ENCODE data around the gene CDC42BPB. TPM values are rescaled to one million over a fixed set of nuclear protein-coding genes. Genes with fewer than 3 reads are reported as not detected.
A peak's percentile ranks its signal among the peaks of the same experiment; 100 is the strongest.

CDC42BPB gene
- total RNA-seq, 6 experiments from 2014 or later = 73.7 to 85.1 (median 79.9) TPM

DNA sequence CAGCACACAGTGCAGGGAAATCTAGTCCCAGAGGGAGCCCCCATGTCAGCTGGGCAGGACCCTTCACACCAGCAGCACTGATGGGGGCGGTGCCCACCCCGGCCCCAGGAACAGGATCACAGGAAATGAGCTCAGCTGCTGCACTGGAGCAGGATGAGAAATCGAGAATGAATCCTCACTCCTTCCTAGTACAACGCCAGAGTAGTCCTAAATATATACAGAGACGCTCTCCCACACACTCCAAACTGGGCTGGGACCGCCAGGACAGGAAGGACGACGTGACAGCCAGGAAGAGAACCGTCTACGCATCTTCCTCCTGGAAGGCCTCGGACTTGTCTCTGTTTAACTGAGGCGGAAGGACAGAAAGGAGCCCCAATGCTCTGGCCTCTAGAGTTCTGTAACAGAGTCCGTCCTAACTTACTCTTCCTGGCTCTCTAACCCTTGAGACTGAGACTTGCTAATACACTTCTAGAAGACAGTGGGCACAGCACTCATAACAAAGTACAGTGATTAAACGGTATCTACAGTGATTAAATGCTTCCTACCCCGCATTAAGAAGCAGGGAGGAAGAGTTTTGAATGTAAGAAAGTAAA is 33.4 kb downstream of the CDC42BPB start:
- TF ChIP-seq, protein P1, sequence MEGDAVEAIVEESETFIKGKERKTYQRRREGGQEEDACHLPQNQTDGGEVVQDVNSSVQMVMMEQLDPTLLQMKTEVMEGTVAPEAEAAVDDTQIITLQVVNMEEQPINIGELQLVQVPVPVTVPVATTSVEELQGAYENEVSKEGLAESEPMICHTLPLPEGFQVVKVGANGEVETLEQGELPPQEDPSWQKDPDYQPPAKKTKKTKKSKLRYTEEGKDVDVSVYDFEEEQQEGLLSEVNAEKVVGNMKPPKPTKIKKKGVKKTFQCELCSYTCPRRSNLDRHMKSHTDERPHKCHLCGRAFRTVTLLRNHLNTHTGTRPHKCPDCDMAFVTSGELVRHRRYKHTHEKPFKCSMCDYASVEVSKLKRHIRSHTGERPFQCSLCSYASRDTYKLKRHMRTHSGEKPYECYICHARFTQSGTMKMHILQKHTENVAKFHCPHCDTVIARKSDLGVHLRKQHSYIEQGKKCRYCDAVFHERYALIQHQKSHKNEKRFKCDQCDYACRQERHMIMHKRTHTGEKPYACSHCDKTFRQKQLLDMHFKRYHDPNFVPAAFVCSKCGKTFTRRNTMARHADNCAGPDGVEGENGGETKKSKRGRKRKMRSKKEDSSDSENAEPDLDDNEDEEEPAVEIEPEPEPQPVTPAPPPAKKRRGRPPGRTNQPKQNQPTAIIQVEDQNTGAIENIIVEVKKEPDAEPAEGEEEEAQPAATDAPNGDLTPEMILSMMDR (IDR thresholded peaks at IDR 0.05) = no peak
- H3K9me3 Mint-ChIP-seq = no peaks in the 10 kb centered on the region
- peaks cover 53% of the 10 kb centered on the region for H3K4me1 Mint-ChIP-seq (ENCODE audit: low read depth)
- peak; percentile 40 for DNase-seq
- peaks cover 2% of the 10 kb centered on the region for H3K27me3 Mint-ChIP-seq (ENCODE audit: insufficient read depth)
- peak overlapping the region; percentile 98 for H3K27ac Mint-ChIP-seq
- peaks cover 4% of the 10 kb centered on the region; the same call in 1 of the 2 replicates for H3K36me3 Mint-ChIP-seq (ENCODE audit: low read depth)
- peak overlapping the region; percentile 83 for H3K4me3 Mint-ChIP-seq

DNA sequence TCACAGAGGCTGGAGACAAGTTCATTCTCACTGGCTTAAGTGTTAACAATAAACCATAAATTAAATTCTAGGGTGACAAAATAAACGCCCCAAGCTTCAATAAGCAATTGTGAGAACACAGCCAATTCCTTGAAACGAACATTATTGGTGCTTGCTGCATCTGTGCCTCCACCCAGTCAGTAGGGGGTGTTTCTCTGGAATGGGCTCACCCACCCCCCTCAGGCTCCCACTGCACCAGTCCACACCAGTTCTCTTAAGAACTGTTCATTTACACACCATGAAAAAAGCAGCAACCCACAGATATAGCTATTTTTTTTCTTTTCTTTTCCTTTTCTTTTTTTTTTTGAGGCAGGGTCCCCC is 34.7 kb downstream of the CDC42BPB start:
- H3K36me3 Mint-ChIP-seq (ENCODE audit: low read depth) = peaks cover 12% of the 10 kb centered on the region
- H3K4me3 Mint-ChIP-seq = peak overlapping the region; percentile 69
- peaks cover 62% of the 10 kb centered on the region for H3K4me1 Mint-ChIP-seq (ENCODE audit: low read depth)
- TF ChIP-seq, protein P1 (IDR thresholded peaks at IDR 0.05) = peak; percentile 39
- no peak for DNase-seq
- H3K9me3 Mint-ChIP-seq = no peaks in the 10 kb centered on the region
- peak overlapping the region; percentile 82 for H3K27ac Mint-ChIP-seq
- peaks cover 2% of the 10 kb centered on the region for H3K27me3 Mint-ChIP-seq (ENCODE audit: insufficient read depth)

DNA sequence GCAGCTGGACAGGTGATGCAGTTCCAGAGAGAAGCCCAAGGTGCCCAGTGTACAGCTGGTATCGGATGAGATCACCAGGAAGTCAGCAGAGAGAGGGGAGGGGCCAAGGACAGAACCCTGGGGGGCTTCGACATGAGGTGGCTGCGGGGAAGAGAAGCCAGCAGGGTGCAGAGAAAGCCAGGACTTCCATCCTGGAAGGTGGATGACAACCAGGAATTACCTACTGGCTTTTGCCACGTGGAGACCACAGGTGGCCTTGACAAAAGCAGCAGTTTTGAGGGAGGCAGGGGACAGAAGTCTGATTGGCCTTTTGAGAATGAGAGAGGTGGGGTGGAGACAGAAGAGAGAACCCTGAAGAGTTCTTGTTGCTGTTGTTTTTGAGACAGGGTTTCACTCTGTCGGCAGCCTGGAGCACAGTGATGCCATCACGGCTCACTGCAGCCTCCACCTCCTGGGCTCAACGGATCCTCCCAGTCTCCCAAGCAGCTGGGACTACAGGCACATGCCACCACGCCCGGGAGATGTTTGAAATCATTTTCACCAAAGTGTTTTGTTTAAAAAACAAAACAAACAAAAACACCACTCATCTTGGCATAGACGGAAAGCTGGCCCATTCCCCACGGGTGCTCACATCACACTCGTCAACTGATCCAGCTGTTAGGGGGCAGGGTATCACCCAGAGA is 35.2 kb downstream of the CDC42BPB start:
- Mint-ChIP-seq H3K27ac (peak overlapping the region; percentile 82), H3K4me3 (peak overlapping the region; percentile 69), H3K36me3 (ENCODE audit: low read depth) (peaks cover 12% of the 10 kb centered on the region), H3K4me1 (ENCODE audit: low read depth) (peaks cover 62% of the 10 kb centered on the region), H3K27me3 (ENCODE audit: insufficient read depth) (peaks cover 2% of the 10 kb centered on the region), H3K9me3 (no peaks in the 10 kb centered on the region)
- DNase-seq = peak; percentile 17
- TF ChIP-seq, protein P1 (IDR thresholded peaks at IDR 0.05) = no peak

DNA sequence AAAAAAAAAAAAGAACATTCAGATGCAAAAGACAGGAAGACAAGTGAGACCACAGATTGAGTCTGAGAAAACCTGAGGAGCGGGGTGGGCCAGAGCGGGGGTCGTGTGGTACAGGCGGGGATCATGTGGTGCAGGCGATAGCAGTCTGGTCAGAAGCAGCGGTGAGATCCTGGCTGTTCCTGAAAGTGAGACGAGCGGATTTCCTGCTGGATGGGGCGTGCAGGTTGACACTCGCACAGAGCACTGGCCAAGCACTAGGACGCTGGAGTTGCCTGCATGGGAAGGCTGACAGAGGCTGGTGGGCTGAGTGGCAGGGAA is 35.7 kb downstream of the CDC42BPB start:
- H3K9me3 Mint-ChIP-seq = no peaks in the 10 kb centered on the region
- peak overlapping the region; percentile 69 for H3K4me3 Mint-ChIP-seq
- DNase-seq = no peak
- TF ChIP-seq, protein P1 (IDR thresholded peaks at IDR 0.05) = no peak
- peaks cover 2% of the 10 kb centered on the region for H3K27me3 Mint-ChIP-seq (ENCODE audit: insufficient read depth)
- H3K27ac Mint-ChIP-seq = peak overlapping the region; percentile 82
- H3K36me3 Mint-ChIP-seq (ENCODE audit: low read depth) = peaks cover 12% of the 10 kb centered on the region
- H3K4me1 Mint-ChIP-seq (ENCODE audit: low read depth) = peaks cover 59% of the 10 kb centered on the region

DNA sequence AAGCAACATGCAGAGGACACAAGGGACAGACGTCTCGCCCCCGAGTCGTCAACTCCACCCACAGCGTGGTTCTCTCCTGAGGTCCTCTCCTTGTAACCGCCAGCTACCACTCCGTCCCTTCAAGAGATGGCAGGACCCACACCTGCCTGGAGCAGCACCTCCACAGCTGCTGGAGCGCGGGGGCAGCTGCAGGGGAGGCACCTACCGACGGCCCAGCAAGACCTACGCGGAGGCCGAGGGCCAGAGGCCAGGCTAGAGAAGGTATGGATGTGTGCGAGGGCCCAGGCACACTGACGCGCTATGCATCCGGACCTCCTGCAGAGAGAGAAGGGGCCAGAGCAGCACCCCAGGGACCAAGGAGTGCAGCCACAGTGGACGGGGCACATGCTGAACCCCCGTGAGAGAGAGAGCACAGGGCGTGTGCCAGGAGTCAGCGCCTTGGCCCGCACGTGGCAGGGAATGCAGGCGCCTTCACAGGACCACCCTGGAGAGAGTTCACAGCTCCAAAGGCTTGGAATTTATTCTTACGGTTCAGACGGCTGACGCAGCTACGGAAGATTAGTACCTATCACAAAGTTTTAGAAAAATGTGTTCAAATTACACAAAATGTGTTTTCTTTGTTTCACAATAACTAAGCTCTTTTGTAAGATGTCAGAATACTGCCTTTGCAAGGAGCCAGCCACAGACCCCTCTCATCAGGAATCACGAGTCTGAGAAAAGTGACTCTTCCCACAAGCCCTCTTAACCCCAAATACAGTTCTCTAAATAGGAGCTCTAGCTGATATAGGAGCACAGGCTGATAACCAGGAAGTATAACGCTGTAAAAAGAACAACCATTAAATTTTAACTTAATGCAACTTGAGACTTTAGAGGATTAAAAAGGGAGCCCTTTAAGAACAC is 36.8 kb downstream of the CDC42BPB start:
- no peaks in the 10 kb centered on the region for H3K9me3 Mint-ChIP-seq
- TF ChIP-seq, protein P1 (IDR thresholded peaks at IDR 0.05) = no peak
- DNase-seq = no peak
- peak overlapping the region; percentile 29; the same call in 1 of the 2 replicates for H3K27ac Mint-ChIP-seq
- peaks cover 8% of the 10 kb centered on the region; the same call in 1 of the 2 replicates for H3K36me3 Mint-ChIP-seq (ENCODE audit: low read depth)
- H3K4me1 Mint-ChIP-seq (ENCODE audit: low read depth) = peaks cover 60% of the 10 kb centered on the region
- H3K27me3 Mint-ChIP-seq (ENCODE audit: insufficient read depth) = no peaks in the 10 kb centered on the region; the same call in none of the 2 replicates
- no peak overlapping the region for H3K4me3 Mint-ChIP-seq

Measured in HFFc6 (cell line).